MCF 10A (cell line): Measurements from ENCODE around the gene UBE2D1. TPM values are rescaled to one million over a fixed set of nuclear protein-coding genes. Genes with fewer than 3 reads are reported as not detected.

ENCODE experiments used
- BruUV-seq: library from RNA; stranded (reverse); fragments of 400-500 nt; replicated peaks from 2 replicates; lab custom pipeline; 2021; lab: Mats Ljungman, UMichigan
- CTCF ChIA-PET: fragments of 300-600 bp; sonication (Branson Sonifier 250); formaldehyde crosslinking; extraction: SDS; loops from one replicate; lab custom pipeline; 2021; ENCODE audit warnings: antibody characterized with exemption, inconsistent platforms; lab: Yijun Ruan, JAX
- POLR2A ChIA-PET: fragments of 300-600, 350-650 bp; sonication (Branson Sonifier 250); formaldehyde crosslinking; extraction: SDS; loops from one replicate; lab custom pipeline; 2020; ENCODE audit warnings: antibody characterized with exemption, inconsistent platforms; lab: Yijun Ruan, JAX
- DNase-seq: peaks from one replicate; pipeline ENCODE4 v3.0.0-alpha.2; 2018; ENCODE audit not compliant: unreplicated experiment
- H3K27ac Mint-ChIP-seq: one replicate; pipeline ENCODE4 v1.8.0; 2022; ENCODE audit warnings: mild to moderate bottlenecking, low read depth, mixed read lengths; ENCODE audit not compliant: unreplicated experiment
- H3K27me3 Mint-ChIP-seq: one replicate; pipeline ENCODE4 v1.8.0; 2022; ENCODE audit warnings: mixed read lengths; ENCODE audit not compliant: insufficient read depth, unreplicated experiment
- H3K36me3 Mint-ChIP-seq: one replicate; pipeline ENCODE4 v1.8.0; 2022; ENCODE audit warnings: mild to moderate bottlenecking, moderate library complexity, mixed read lengths; ENCODE audit not compliant: insufficient read depth, unreplicated experiment
- H3K4me1 Mint-ChIP-seq: one replicate; pipeline ENCODE4 v1.8.0; 2022; ENCODE audit warnings: mixed read lengths; ENCODE audit not compliant: insufficient read depth, unreplicated experiment
- H3K4me3 Mint-ChIP-seq: one replicate; pipeline ENCODE4 v1.8.0; 2022; ENCODE audit warnings: mild to moderate bottlenecking, moderate library complexity, mixed read lengths; ENCODE audit not compliant: unreplicated experiment
- H3K9me3 Mint-ChIP-seq: one replicate; pipeline ENCODE4 v1.8.0; 2022; ENCODE audit warnings: mixed read lengths; ENCODE audit not compliant: unreplicated experiment
- intact Hi-C: fragments of 100-400 bp; cut with micrococcal nuclease; formaldehyde crosslinking; loops from 2 replicates; pipeline ENCODE4 v1.14.1; 2022
- total RNA-seq: library from RNA; stranded (reverse); gene quantifications from 2 replicates; pipeline ENCODE4 v1.2.3, GENCODE V29; 2022
- TF ChIP-seq, protein P1 (sequence below): fragments of 200-600 bp; IDR thresholded peaks from one replicate; pipeline ENCODE4 v1.8.0; 2022; ENCODE audit warnings: antibody characterized with exemption, mild to moderate bottlenecking; ENCODE audit not compliant: unreplicated experiment

UBE2D1 gene
- total RNA-seq, 1 experiment from 2014 or later: 12.2 TPM

DNA sequence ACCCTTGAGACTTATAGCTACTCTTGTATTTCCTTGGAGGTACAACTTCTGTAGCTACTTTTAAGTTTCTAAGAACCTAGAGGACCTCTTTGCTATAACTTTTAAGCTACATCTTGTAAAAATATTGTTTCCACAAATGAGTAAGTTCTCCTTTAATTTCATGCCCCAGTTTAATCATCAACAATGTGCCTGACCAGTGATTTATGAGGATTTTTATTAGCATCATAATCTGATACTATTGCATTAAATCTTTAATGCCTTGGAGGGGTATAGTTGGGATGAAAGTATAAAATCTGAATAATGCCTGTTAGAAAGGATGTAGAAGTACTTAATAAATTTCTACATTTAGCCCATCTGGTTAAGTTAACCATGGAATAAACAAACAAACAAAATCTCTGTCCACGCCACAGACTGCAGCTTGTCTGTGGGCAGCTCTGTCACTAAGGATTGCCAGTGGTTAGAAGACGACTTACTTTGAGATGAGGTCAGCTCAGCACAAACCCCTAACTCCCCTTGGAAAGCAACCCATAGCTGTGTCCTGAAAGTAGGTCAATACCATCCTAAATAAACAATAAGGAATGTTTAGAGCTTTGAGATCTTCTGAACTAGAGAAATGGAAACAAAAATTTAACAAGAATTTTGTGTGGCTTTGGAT, 18.3 kb downstream of the UBE2D1 start:
- intact Hi-C loops: no loop called here
- Mint-ChIP-seq H3K9me3 (no peaks in the 10 kb centered on the region), H3K4me3 (no peak overlapping the region), H3K27ac (no peak overlapping the region), H3K4me1 (peaks cover 7% of the 10 kb centered on the region), H3K27me3 (no peaks in the 10 kb centered on the region), H3K36me3 (no peaks in the 10 kb centered on the region)
- TF ChIP-seq, protein P1, sequence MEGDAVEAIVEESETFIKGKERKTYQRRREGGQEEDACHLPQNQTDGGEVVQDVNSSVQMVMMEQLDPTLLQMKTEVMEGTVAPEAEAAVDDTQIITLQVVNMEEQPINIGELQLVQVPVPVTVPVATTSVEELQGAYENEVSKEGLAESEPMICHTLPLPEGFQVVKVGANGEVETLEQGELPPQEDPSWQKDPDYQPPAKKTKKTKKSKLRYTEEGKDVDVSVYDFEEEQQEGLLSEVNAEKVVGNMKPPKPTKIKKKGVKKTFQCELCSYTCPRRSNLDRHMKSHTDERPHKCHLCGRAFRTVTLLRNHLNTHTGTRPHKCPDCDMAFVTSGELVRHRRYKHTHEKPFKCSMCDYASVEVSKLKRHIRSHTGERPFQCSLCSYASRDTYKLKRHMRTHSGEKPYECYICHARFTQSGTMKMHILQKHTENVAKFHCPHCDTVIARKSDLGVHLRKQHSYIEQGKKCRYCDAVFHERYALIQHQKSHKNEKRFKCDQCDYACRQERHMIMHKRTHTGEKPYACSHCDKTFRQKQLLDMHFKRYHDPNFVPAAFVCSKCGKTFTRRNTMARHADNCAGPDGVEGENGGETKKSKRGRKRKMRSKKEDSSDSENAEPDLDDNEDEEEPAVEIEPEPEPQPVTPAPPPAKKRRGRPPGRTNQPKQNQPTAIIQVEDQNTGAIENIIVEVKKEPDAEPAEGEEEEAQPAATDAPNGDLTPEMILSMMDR: no peak
- CTCF ChIA-PET: no interaction called here
- POLR2A ChIA-PET: interaction anchor here (1.6 to 1.7 kb wide), 2 partner anchors 18 to 33 kb away, joined by 4 to 7 read pairs; no protein-coding TSS in a partner anchor
- BruUV-seq: no TSS peak
- no peak for DNase-seq

DNA sequence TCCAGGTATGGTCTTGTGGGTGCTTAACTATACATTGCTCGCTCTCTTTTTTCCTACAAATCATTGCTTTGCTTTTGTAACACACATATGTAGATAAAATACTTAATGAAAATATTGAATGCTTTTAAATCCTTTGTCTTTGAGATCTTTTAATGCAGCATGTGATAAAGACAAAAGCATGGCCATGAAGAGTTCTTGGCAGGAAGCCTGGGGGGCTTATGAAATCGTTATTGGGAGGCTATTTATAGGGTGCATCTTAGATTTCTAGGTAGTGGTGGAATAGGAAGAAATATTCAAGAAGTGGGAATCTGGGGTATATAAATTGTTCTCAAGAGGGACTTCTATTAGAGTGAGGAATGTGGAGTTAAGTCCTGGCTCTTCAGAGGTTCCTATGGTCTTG, 21.9 kb downstream of the UBE2D1 start:
- no TSS peak for BruUV-seq
- Mint-ChIP-seq H3K36me3 (no peaks in the 10 kb centered on the region), H3K27me3 (no peaks in the 10 kb centered on the region), H3K27ac (no peak overlapping the region), H3K4me1 (peaks cover 13% of the 10 kb centered on the region), H3K4me3 (no peak overlapping the region), H3K9me3 (no peaks in the 10 kb centered on the region)
- intact Hi-C loops: no loop called here
- DNase-seq: no peak
- TF ChIP-seq, protein P1: no peak
- POLR2A ChIA-PET: no interaction called here
- CTCF ChIA-PET: interaction anchor here (0.6 kb wide), 1 partner anchor 28 kb away, joined by 3 read pairs; no protein-coding TSS in a partner anchor

DNA sequence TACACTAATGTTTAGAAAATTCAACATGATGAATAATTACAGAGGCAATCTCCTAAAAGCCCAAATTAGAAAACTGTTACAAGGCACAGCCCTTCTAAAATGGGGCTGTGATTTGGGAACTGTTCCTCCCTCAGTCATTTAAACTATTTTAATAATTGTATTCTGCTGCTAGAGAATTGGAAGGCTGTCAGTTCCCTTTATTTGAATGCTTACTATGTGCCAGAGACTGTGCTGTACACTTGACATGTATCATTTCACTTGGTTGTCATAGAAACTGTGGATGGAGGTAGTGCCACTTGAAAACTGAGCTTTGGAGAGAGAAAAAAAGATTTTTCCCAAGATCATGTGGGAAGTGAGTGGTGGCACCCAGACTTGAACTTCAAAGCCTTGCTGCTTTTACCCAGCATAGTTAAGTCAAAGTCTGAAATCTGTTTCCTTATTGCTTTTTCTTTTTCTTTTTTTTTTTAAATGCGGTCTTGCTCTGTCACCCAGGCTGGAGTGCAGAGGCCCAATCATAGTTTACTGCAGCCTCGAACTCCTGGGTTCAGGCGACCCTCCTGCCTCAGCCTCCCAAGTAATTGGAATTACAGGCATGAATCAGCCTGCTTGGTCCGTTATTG, 23.6 kb downstream of the UBE2D1 start:
- DNase-seq: no peak
- BruUV-seq: no TSS peak
- TF ChIP-seq, protein P1: no peak
- Mint-ChIP-seq H3K4me1 (peaks cover 13% of the 10 kb centered on the region), H3K4me3 (no peak overlapping the region), H3K27me3 (no peaks in the 10 kb centered on the region), H3K27ac (no peak overlapping the region), H3K36me3 (peaks cover 3% of the 10 kb centered on the region), H3K9me3 (no peaks in the 10 kb centered on the region)
- ChIA-PET POLR2A (interaction anchor here (0.9 to 1.0 kb wide), 3 partner anchors 23 to 88 kb away, joined by 3 to 4 read pairs (median 3); partner anchors contain the start of genes TFAM and UBE2D1), CTCF (interaction anchor here (0.6 kb wide), 1 partner anchor 47 kb away, joined by 6 read pairs; no protein-coding TSS in a partner anchor)
- intact Hi-C loops: no loop called here

DNA sequence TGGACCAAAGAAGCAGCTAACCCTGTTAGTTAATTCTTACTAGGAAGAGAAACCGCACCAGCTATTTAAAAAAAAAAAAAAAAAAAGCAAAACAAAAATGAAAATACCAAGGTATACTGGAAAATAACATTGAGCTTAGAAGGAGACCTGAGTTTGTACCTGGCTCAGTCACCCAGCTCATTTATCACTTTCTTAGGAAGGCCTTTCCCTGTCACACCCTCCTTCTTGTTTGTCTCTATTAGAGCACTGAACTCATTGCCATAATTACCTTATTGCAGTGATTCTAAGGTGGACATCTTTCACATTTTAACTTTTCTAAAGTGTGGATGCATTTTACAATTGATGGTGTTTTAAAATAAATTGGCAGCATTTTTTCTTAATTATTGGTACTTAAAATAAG, 24.1 kb downstream of the UBE2D1 start:
- H3K27me3 Mint-ChIP-seq: no peaks in the 10 kb centered on the region
- H3K36me3 Mint-ChIP-seq: peaks cover 8% of the 10 kb centered on the region
- ChIA-PET POLR2A (interaction anchor here (0.9 to 1.0 kb wide), 3 partner anchors 24 to 88 kb away, joined by 3 to 4 read pairs (median 3); partner anchors contain the start of genes TFAM and UBE2D1), CTCF (interaction anchor here (0.6 kb wide), 1 partner anchor 46 kb away, joined by 6 read pairs; no protein-coding TSS in a partner anchor)
- TF ChIP-seq, protein P1: no peak
- no peak for DNase-seq
- H3K9me3 Mint-ChIP-seq: no peaks in the 10 kb centered on the region
- intact Hi-C loops: no loop called here
- no peak overlapping the region for H3K4me3 Mint-ChIP-seq
- H3K4me1 Mint-ChIP-seq: peaks cover 13% of the 10 kb centered on the region
- no TSS peak for BruUV-seq
- no peak overlapping the region for H3K27ac Mint-ChIP-seq
